Neural progenitor cell (in vitro differentiated cells): Measurements from ENCODE around the gene ACER1. TPM values are rescaled to one million over a fixed set of nuclear protein-coding genes. Genes with fewer than 3 reads are reported as not detected.

Experiments used
- DNase-seq: peaks from one replicate; pipeline ENCODE4 v3.0.0-alpha.2; 2016; ENCODE audit warnings: low spot score
- H2AFZ ChIP-seq: fragments of 200-600 bp; sonication (generic); replicated peaks from 2 replicates; pipeline ENCODE4 v1.6.1; 2016; ENCODE audit warnings: antibody characterized with exemption
- H3F3A ChIP-seq: fragments of 200-600 bp; sonication (generic); 2 replicates; pipeline ENCODE4 v1.6.1; 2016; ENCODE audit warnings: antibody characterized with exemption, low read depth
- H3K27ac ChIP-seq: fragments of 200-600 bp; sonication (generic); 2 replicates; pipeline ENCODE4 v1.5.1; 2016; ENCODE audit warnings: mild to moderate bottlenecking
- H3K27me3 ChIP-seq: fragments of 200-600 bp; sonication (generic); 2 replicates; pipeline ENCODE4 v1.6.1; 2016; ENCODE audit warnings: mild to moderate bottlenecking, moderate library complexity
- H3K36me3 ChIP-seq: fragments of 200-600 bp; sonication (generic); 2 replicates; pipeline ENCODE4 v1.5.1; 2016
- H3K4me1 ChIP-seq: fragments of 200-600 bp; sonication (generic); 2 replicates; pipeline ENCODE4 v1.6.1; 2016; ENCODE audit warnings: mixed run types
- H3K4me2 ChIP-seq: fragments of 200-600 bp; sonication (generic); 2 replicates; pipeline ENCODE4 v1.6.1; 2016
- H3K4me3 ChIP-seq: fragments of 200-600 bp; sonication (generic); 2 replicates; pipeline ENCODE4 v1.5.1; 2016
- H3K79me2 ChIP-seq: fragments of 200-600 bp; sonication (generic); 2 replicates; pipeline ENCODE4 v1.6.1; 2016; ENCODE audit warnings: low read depth
- H3K9ac ChIP-seq: fragments of 200-600 bp; sonication (generic); 2 replicates; pipeline ENCODE4 v1.6.1; 2016
- H3K9me3 ChIP-seq: fragments of 200-600 bp; sonication (generic); 2 replicates; pipeline ENCODE4 v1.5.1; 2016; ENCODE audit warnings: low read depth
- H4K20me1 ChIP-seq: fragments of 200-600 bp; sonication (generic); 2 replicates; pipeline ENCODE4 v1.6.1; 2016; ENCODE audit warnings: low read depth
- H3K27ac Mint-ChIP-seq: 3 replicates; pipeline ENCODE4 v1.8.0; 2021; ENCODE audit warnings: mixed read lengths
- H3K27me3 Mint-ChIP-seq: 2 replicates; pipeline ENCODE4 v1.8.0; 2022; ENCODE audit warnings: low read depth, mild to moderate bottlenecking, inconsistent platforms, moderate library complexity, mixed read lengths; ENCODE audit not compliant: insufficient read depth
- H3K36me3 Mint-ChIP-seq: 3 replicates; pipeline ENCODE4 v1.8.0; 2021; ENCODE audit warnings: mixed read lengths
- H3K4me1 Mint-ChIP-seq: 3 replicates; pipeline ENCODE4 v1.8.0; 2021; ENCODE audit warnings: mixed read lengths
- H3K4me3 Mint-ChIP-seq: 3 replicates; pipeline ENCODE4 v1.8.0; 2021; ENCODE audit warnings: mild to moderate bottlenecking, moderate library complexity, mixed read lengths
- H3K9me3 Mint-ChIP-seq: 3 replicates; pipeline ENCODE4 v1.8.0; 2020; ENCODE audit warnings: mixed read lengths
- EZH2 ChIP-seq: fragments of 200-600 bp; sonication (generic); IDR thresholded peaks from 2 replicates; pipeline ENCODE4 v1.6.1; 2017; ENCODE audit warnings: antibody characterized with exemption, mild to moderate bottlenecking, moderate library complexity
- EZH2phosphoT487 ChIP-seq: fragments of 200-600 bp; sonication (generic); IDR thresholded peaks from 2 replicates; pipeline ENCODE4 v1.6.1; 2017; ENCODE audit warnings: antibody characterized with exemption
- total RNA-seq: library from RNA; depleted of rRNA; stranded (reverse); fragments of >200 nt; gene quantifications from 2 replicates; pipeline ENCODE4 v1.2.3, GENCODE V29; 2015; ENCODE audit warnings: low replicate concordance
- TF ChIP-seq, protein P1 (sequence below): fragments of 200-600 bp; sonication (generic); IDR thresholded peaks from 2 replicates; pipeline ENCODE4 v1.5.1; 2017; ENCODE audit warnings: antibody characterized with exemption, mild to moderate bottlenecking

Gene ACER1
- total RNA-seq, 1 donor from 2014 or later = not detected

DNA sequence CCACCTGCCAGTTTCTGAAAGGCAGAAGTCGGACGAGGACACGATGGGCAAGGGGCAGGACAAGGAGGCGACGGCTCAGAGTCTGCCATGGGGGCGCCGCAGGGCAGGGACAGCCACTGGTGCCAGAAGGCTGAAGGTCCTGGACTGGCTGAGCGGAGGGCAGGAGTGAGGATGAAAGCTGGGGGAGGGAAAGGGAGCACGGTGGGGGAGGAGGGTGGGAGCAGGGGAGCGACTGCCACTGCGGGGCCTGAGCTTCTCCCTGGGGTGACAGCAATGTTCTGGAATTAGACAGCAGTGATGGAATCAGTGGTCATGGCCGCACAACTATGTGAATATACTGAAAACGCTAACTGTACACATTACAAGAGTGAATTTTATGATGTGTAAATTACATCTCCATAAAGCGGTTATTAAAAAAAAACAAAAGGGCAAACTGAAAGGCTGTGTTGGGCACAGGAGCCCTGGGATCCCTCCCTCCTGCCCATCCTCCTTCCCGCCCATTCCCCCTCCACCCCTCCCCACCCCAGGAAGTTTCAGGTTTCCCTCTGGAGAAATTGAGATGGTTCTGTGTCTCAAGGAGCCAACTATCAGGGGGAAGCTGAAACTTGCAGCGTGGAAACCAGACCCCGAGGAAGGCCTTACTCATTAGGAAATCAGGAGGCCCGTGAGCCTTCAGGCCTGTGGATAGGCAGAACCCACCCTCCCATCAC lies 69.5 kb downstream of the ACER1 start:
- Histone ChIP-seq H3K4me3 (peak overlapping the region; percentile 7), H2AFZ (no peak overlapping the region), H3K4me1 (peaks cover 13% of the 10 kb centered on the region), H3K36me3 (no peaks in the 10 kb centered on the region), H3K9me3 (no peaks in the 10 kb centered on the region), H3K27me3 (no peaks in the 10 kb centered on the region), H3K9ac (no peak overlapping the region), H3K27ac (peak overlapping the region; percentile 79), H3K79me2 (peaks cover 79% of the 10 kb centered on the region), H4K20me1 (peaks cover 65% of the 10 kb centered on the region), H3K4me2 (peak overlapping the region; percentile 53), H3F3A (peaks cover 12% of the 10 kb centered on the region)
- TF ChIP-seq, protein P1, sequence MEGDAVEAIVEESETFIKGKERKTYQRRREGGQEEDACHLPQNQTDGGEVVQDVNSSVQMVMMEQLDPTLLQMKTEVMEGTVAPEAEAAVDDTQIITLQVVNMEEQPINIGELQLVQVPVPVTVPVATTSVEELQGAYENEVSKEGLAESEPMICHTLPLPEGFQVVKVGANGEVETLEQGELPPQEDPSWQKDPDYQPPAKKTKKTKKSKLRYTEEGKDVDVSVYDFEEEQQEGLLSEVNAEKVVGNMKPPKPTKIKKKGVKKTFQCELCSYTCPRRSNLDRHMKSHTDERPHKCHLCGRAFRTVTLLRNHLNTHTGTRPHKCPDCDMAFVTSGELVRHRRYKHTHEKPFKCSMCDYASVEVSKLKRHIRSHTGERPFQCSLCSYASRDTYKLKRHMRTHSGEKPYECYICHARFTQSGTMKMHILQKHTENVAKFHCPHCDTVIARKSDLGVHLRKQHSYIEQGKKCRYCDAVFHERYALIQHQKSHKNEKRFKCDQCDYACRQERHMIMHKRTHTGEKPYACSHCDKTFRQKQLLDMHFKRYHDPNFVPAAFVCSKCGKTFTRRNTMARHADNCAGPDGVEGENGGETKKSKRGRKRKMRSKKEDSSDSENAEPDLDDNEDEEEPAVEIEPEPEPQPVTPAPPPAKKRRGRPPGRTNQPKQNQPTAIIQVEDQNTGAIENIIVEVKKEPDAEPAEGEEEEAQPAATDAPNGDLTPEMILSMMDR = no peak
- no peak for TF ChIP-seq EZH2phosphoT487
- TF ChIP-seq EZH2 = no peak
- Mint-ChIP-seq H3K9me3 (no peaks in the 10 kb centered on the region), H3K27ac (peak overlapping the region; percentile 50), H3K36me3 (peaks cover 18% of the 10 kb centered on the region), H3K4me3 (no peak overlapping the region), H3K27me3 (no peaks in the 10 kb centered on the region), H3K4me1 (peaks cover 7% of the 10 kb centered on the region)
- DNase-seq = peak; percentile 55

DNA sequence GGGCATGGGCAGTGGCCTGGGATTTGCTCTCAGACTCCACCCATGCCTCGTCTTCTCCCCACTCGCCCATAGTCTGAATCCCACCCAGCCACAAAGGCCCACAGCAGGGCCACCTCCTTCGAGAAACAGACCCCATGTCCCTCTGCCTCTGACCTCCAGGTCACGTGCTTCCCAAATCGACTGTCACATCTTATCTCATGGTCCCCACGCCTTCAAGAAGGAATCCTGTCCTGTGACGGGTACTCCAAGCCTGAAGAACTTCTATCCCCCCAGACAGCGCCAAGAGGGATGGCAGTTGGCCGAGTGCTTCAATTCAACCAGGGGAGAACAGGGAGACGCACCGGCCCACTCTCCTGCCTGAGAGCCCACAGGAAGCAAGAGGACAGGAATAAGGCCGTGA lies 70.1 kb downstream of the ACER1 start:
- Mint-ChIP-seq H3K36me3 (peaks cover 24% of the 10 kb centered on the region), H3K9me3 (no peaks in the 10 kb centered on the region), H3K27me3 (no peaks in the 10 kb centered on the region), H3K4me1 (peaks cover 7% of the 10 kb centered on the region), H3K4me3 (no peak overlapping the region), H3K27ac (no peak overlapping the region)
- Histone ChIP-seq H3K27ac (no peak overlapping the region), H3K4me3 (no peak overlapping the region), H3K27me3 (no peaks in the 10 kb centered on the region), H4K20me1 (peaks cover 62% of the 10 kb centered on the region), H3K4me1 (peaks cover 13% of the 10 kb centered on the region), H3K79me2 (peaks cover 79% of the 10 kb centered on the region), H3K4me2 (no peak overlapping the region), H2AFZ (no peak overlapping the region), H3F3A (peaks cover 12% of the 10 kb centered on the region), H3K9ac (no peak overlapping the region), H3K36me3 (no peaks in the 10 kb centered on the region), H3K9me3 (no peaks in the 10 kb centered on the region)
- TF ChIP-seq, protein P1 = no peak
- no peak for TF ChIP-seq EZH2phosphoT487
- TF ChIP-seq EZH2 = no peak
- DNase-seq = no peak

DNA sequence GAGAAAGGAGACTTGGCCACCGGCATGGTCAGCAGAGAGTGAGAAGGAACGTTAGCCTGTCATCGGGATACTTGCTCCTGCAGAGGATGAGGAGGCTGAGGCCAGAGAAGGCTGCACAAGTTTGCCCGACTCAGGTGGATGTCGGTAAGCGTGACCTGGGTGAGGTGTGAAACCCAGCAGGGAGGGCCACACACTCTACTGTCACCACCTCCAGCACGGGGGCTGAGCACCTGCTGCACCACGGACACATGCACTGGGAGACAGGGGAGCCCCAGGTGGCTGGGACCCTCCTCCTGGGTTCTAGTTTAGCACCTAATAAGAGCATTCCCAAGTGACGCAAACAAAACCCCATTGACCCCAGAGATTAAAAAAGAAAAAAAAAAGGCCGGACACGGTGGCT lies 70.9 kb downstream of the ACER1 start:
- no peaks in the 10 kb centered on the region for H3K9me3 Mint-ChIP-seq
- peaks cover 28% of the 10 kb centered on the region for H3K36me3 Mint-ChIP-seq
- H3K4me1 ChIP-seq = peaks cover 13% of the 10 kb centered on the region
- no peak overlapping the region for H3K27ac Mint-ChIP-seq
- no peak overlapping the region for H2AFZ ChIP-seq
- no peaks in the 10 kb centered on the region for H3K9me3 ChIP-seq
- H3K4me3 Mint-ChIP-seq = no peak overlapping the region
- peaks cover 79% of the 10 kb centered on the region for H3K79me2 ChIP-seq
- no peak overlapping the region for H3K4me3 ChIP-seq
- H3K27me3 Mint-ChIP-seq = peaks cover 2% of the 10 kb centered on the region
- no peaks in the 10 kb centered on the region for H3K36me3 ChIP-seq
- peaks cover 7% of the 10 kb centered on the region for H3K4me1 Mint-ChIP-seq
- H3K4me2 ChIP-seq = no peak overlapping the region
- no peaks in the 10 kb centered on the region for H3K27me3 ChIP-seq
- H3K9ac ChIP-seq = no peak overlapping the region
- peaks cover 58% of the 10 kb centered on the region for H4K20me1 ChIP-seq
- no peak for TF ChIP-seq EZH2phosphoT487
- TF ChIP-seq EZH2 = no peak
- TF ChIP-seq, protein P1 = no peak
- DNase-seq = no peak
- H3K27ac ChIP-seq = no peak overlapping the region
- peaks cover 12% of the 10 kb centered on the region for H3F3A ChIP-seq
